ENCODE results near the gene ADAMTS12.

DNA sequence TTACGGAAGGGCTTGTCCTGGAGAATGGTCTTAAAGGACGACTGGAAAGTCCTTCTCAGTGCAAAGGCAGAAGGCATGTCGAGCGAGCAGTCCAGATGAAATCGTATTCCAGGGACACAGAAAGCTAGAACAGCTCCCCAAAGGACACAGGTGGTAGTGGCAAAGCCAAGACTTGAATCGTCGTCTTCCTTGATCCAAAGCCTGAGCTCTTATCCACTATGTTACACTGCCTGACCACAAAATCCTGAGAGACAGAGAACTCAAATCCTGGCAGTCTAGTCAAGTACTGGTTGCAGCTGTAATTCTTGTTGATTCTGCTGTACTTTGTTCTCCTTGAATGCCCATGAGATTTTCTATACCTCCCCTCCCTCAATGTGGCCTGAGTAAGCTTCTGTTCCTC lies 252.3 kb downstream of the ADAMTS12 start:
- TF ChIP-seq EZH2phosphoT487 (IDR thresholded peaks at IDR 0.05; ENCODE audit: unreplicated experiment) (no peak), CTCF (conservative IDR thresholded peaks at IDR 0.05; ENCODE audit: low read depth in 2 of 2) (no peak), STAT1 (IDR thresholded peaks at IDR 0.05; ENCODE audit: unreplicated experiment) (no peak), POLR2AphosphoS5 (IDR thresholded peaks at IDR 0.05; ENCODE audit: low read depth) (no peak), ETS1 (IDR thresholded peaks at IDR 0.05) (no peak), REST (IDR thresholded peaks at IDR 0.05; ENCODE audit: unreplicated experiment) (no peak), NANOG (IDR thresholded peaks at IDR 0.05; ENCODE audit: borderline replicate concordance) (no peak), EZH2 (IDR thresholded peaks at IDR 0.05; ENCODE audit: low read depth, unreplicated experiment) (no peak), ZNF331 (CRISPR knock-in tag; IDR thresholded peaks at IDR 0.05; ENCODE audit: low read depth) (no peak)

Data from GM23338 (cell line).